Myocyte (in vitro differentiated cells): Measurements from ENCODE around the gene CPB1. TPM values are rescaled to one million over a fixed set of nuclear protein-coding genes. Genes with fewer than 3 reads are reported as not detected.
A peak's percentile ranks its signal among the peaks of the same experiment; 100 is the strongest.
"Not testable (repeated sequence)": the region's sequence is repeated elsewhere in the genome, so short reads cannot be mapped to it uniquely, and the experiment has no call there.

Experiments used
- DNase-seq: peaks from one replicate; pipeline ENCODE4 v3.0.0-alpha.2; 2012; ENCODE audit warnings: low read depth
- polyA plus RNA-seq: library from polyadenylated mRNA; unstranded; fragments of >200 nt; gene quantifications from one replicate; pipeline ENCODE4 v1.2.1, GENCODE V29; 2012; ENCODE audit warnings: missing spikeins
- total RNA-seq: library from RNA; depleted of rRNA; stranded (reverse); fragments of >200 nt; gene quantifications from 2 replicates; pipeline ENCODE4 v1.2.3, GENCODE V29; 2014

CPB1 gene
- 0.56 and 0.57 TPM in 2 replicates for total RNA-seq
- polyA plus RNA-seq: 0.15 TPM

DNA sequence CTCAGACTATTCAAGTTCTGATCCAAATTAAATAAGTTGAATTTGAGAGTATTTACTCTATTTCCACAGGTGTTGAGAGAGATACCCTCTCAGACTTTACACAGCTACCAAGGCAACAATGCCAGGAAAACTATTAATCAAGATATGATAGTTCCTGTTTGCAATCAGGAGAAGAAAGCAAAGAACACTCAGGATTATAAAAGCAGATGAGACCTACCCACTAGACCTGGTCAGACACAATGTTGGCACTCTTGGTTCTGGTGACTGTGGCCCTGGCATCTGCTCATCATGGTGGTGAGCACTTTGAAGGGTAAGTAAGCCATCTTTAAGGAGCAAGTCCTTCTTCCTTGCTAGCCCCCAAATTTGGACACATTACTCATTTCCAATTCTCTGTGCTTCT is at the start of gene CPB1:
Gene CPB1, plus strand, starts transcription at position 227 of the 400 bp plus-strand sequence. Its CDS starts 13 bp downstream, at position 240.
- DNase-seq: no peak

DNA sequence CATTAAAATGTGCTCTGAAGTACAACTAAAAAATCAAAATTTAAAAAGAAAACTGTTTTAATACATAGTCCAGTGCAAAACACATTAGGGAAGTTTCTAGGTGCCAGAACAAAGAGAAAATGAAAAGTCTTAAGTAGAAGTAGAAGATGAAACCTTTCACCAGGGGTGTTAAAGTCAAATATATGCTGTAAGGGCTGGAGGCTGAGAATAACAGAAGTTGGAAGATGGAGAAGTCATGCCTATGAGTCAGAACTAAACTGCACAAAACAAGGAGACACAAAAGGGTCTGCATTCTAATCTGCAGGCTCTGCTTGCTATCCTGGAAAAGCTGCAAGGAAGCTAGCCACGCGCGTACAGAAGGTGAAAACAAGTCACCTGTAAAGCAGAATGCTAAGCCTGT is 48.7 kb upstream of the CPB1 start:
- DNase-seq: no peak

DNA sequence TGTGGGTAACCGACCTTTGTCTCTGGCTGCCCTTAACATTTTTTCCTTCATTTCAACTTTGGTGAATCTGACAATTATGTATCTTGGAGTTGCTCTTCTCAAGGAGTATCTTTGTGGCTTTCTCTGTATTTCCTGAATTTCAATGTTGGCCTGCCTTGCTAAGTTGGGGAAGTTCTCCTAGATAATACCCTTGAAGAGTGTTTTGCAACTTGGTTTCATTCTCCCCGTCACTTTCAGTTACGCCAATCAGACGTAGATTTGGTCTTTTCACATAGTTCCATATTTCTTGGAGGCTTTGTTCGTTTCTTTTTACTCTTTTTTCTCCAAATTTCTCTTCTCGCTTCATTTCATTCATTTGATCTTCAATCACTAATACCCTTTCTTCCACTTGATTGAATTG is 42.6 kb upstream of the CPB1 start:
- not testable (repeated sequence) for DNase-seq

DNA sequence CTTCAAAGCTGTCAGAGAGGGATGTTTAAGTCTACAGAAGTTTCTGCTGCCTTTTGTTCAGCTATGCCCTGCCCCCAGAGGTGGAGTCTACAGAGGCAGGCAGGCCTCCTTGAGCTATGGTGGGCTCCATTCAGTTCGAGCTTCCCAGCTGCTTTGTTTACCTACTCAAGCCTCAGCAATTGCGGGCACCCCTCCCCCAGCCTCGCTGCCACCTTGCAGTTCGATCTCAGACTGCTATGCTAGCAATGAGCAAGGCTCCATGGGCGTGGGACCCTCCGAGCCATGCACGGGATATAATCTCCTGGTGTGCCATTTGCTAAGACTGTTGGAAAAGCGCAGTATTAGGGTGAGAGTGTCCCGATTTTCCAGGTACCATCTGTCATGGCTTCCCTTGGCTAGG is 41.5 kb upstream of the CPB1 start:
- DNase-seq: not testable (repeated sequence)

DNA sequence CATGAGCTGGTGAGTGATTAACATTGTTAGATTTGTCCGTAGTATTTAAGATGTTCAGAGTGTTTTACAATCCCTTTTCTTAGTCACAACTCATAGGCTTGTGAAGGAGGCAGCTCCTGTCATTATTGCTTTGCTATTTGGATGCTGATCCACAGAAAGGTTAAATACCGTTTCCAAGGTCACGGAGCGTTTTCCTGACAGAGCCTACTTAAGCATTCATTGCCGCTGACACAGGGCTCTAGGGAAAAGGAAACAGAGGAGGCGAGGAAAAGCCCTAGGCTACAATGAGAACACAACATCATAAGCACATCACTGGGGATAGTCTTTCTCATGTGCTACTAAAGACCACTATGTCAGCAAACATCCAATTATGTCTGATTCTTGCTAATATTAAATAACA is 38.5 kb upstream of the CPB1 start:
- DNase-seq: peak; percentile 65

DNA sequence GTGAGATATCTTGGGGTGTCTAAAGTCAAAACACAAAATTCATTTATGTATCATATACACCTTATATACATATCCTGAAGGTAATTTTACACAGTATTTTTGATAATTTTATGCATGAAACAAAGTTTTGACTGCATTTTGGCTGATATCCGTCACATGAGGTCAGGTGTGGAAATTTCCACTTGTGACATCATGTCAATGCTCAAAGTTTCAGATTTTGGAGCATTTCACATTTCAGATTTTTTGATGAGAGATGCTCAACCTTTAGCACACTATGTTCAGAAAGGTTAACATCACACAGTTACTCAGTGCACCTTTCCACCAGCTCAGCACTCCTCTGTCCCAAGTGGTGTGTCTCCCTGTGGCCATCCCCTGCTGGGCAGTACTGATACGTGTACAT is 37.7 kb upstream of the CPB1 start:
- no peak for DNase-seq

DNA sequence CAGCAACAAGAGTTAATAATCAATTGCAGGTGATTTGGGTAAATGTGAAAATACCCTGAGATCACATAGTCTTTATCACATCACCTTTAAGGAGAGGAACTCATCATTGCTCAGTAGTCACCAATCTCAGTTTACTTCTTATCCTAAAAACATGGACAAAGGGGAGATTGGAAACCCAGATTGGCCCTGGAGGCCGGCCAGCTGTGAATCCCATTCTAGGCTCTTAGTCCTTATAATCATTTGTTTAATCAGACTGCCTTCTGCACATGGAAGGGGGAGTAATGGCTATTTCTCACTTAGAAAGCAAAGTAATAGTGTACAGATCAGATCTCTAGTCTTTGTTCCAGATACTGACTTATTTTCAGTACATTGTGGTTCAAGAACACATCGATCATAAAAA is 37.2 kb upstream of the CPB1 start:
- no peak for DNase-seq

DNA sequence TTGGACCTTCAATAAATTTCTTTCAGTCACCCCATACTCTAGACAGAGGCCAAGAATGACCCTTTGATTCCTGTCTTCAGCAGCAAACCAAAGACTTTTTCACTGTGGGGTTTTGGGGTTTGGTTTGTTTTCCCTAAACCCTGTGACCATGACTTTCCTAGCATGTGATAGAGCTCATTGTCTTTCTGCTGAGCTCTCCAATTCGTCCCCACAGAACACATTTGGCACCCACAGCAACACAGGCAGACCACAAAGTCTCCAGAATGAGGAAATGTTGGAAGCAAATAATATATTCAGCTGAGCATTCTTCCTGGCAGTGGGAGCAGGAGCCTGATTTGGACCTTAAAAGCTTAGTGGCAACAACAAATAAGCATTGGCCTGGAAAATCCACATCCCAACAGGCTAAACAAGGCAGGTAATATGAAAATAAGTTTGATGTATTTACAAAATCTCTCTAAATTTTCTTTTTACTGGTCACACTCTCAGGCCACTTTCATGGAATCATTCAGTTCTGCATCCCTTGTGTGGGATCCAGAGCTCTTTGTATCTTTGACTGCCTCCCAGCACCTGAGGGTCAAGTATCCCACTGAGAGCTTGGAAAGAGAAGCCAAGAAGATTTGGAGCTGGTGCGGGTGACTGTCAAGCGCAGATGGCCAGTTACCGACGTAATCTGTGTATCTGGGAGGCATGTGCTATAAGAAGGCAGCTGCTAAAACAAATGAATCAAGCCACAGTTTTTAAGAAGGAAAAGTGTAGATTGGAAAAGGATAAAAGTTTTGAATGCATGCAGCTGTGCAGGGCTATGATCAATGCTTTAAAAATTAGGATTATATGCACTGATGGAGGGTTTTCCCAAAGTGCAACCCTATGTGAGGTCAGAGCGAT is 36.5 kb upstream of the CPB1 start:
- peak; percentile 91 for DNase-seq

DNA sequence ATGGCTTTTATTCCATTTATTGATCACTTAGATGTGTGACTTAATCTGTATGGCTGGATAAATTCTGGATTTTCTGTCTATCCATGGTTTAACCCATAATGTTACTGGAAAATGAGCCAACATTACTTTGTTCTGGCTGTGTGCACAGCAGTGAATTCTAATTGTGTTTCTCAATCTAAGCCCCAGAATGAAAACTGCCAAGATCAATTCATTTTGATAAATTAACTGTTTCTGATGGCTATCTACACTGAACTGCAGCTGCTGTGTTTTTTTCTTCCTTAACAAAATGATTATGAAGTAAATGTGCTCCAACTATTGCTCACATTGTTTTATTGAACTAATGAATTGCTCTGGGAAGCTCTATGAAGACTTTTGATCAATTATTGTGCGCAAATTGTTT is 35.7 kb upstream of the CPB1 start:
- no peak for DNase-seq

DNA sequence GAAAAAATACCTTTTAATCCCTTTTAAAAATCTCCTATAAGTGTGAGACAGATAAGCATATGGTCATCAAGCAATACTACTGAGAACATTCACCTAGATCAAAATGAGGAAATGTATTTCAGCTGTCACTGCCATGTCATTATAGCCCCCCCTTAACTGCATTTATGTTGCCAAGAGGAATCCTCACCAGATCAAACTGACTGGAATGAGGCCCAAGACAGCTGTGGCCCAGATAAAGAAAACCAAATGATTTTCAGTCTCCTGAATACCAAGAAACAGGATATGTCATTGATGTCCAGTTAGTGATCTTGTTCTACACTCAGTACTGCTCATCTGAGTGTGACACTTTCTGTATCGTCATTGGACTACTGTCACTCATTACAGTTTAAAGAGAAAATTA is 35.1 kb upstream of the CPB1 start:
- peak; percentile 44 for DNase-seq

DNA sequence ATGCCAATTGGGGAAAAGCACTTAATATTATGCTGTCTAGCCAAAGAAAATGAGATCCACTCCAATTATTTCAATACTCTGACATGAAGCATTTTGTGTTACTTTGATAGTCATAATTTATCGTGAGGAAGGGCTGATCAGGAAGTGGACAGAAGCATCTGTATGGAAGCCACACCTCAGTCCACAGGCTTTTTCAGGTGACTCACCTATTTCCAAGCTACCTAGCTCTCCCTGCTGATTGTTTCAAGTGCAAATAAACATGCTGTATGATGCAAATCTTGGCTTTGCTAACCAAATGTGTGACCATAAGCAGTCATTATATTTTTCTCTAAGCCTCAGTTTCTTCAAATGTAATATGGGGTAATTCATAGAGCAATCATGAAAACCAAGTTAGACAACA is 30.8 kb upstream of the CPB1 start:
- no peak for DNase-seq

DNA sequence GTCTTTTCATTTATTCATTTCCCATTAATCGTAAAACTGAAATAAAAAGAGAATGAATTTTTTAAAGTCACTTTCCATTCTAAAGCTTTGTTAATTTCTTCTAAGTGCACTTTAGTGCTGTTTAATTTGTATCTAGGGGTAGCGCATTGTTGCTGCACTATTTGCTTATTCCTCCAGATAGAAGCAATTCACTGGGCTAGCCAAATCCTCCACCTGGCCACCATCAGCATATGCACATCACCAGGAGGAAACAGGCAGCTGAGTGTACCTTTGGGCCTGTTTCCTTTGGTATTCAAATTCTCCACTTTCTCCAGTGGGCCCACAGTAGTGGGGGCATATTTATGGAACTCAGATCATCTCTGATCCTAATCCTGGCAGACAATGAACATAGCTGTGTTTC is 29.8 kb upstream of the CPB1 start:
- no peak for DNase-seq

DNA sequence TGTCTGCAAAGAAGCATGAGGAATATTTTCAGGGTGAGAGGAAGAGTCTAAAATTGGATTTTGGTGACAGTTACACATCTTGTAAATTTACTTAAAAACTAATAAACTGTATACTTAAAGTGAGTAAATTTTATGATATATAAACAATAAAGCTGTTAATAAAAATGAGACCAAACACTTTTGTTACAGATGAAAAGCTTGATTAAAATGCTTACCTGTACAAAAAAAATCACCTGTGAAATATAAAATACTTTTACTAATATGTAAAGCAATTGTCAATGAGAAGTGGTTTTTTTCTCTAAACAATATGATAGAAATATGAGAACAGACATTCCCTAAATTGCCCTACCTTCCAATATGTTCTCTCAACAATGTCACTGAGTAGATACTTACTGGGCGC is 27.2 kb upstream of the CPB1 start:
- DNase-seq: no peak

DNA sequence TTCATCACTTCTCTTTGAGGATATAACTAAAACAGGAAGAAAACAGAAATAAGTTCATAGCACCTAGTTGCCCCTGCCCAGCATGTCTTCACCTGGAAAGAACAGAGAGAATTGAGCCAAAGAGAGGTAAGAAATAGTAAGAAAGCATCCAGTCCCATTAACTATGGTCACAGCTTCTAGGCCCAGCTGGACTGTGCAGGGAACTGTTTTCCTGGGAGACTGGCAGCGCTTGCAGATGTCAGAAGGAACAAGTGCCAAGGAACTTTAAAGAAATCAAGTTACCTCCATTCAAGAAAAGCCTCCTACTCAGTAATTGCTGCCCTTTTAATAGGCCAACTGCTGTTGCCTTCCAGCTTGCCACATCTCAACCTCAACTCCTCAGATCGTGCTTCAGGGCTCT is 17.8 kb upstream of the CPB1 start:
- DNase-seq: no peak

DNA sequence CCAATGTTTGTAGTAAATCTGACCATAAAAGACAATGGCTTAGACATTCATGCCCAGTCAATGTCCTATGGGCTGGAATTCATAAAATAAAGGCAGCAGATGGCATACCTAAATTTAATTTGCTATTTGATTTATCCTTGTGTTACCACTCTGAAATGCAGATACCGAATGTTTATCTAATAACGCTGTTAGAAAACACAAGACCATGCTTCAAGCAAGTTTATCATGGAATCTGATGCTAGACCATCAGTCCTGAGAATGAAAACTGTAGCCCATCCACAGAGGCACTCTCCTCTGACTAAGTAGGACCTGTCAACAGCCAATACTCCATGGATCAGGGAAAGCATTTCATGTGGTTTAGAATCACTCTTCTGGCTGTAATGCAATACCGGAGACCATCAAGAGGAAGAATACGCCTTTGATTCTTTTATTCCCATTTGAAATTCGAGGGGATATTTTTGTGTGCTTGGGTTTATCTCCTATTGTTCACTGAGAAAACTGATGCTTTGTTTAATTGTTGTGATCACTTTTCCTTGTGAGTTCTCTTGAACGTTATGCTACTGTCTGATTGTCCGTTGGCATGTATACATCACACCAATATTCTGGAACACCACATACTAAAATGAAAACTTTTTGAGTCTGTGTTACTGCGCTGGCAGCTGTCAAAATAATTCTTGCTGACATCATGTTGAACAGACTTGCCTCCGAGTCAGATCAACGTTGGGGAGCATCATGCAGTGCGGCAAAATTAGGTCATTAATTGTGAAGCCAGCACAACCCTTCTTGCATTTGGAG is 12.1 kb upstream of the CPB1 start:
- DNase-seq: peak; percentile 48

DNA sequence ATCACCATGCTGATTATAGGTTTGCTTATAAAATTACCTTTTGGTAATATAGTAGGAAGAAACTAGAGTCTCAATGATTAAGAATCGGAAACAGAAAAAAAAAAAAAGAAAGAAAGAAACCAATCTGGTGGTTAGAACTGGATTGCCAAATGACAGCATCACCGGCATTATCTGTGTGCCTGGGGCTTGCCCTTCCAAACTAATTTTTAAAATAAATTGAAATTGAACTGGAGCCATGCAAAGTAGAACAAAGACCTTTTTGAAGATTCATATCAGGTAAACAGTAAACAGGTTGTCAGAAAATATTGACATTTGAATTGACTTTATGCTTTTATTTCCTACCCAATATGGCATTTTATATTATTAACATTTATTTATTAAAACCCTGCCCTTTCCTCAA is 11.2 kb upstream of the CPB1 start:
- DNase-seq: no peak

DNA sequence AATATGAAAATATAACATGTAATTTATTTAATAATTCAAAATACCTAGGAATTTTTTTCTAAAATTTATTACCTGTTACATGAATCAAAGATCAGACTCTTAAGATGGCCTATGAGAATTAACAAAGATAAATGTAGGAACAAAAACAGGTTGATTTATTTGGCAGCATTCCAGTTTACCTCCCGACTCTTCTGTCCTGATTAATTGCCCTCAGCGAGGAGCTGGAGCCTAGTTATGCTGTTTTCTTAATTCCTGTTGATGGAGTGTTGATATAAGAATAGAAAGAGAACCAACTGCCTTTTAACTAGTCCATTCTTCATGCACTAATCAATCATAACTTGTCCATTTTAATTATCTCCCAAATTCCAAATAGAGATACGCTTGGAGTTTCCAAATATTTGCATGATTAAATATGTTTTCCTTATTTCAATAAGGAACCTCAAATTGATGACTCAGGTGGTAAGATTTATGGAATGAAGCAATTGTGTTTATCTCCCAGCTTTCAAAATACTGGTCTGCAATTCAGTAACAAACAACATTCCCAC is 10.6 kb upstream of the CPB1 start:
- no peak for DNase-seq

DNA sequence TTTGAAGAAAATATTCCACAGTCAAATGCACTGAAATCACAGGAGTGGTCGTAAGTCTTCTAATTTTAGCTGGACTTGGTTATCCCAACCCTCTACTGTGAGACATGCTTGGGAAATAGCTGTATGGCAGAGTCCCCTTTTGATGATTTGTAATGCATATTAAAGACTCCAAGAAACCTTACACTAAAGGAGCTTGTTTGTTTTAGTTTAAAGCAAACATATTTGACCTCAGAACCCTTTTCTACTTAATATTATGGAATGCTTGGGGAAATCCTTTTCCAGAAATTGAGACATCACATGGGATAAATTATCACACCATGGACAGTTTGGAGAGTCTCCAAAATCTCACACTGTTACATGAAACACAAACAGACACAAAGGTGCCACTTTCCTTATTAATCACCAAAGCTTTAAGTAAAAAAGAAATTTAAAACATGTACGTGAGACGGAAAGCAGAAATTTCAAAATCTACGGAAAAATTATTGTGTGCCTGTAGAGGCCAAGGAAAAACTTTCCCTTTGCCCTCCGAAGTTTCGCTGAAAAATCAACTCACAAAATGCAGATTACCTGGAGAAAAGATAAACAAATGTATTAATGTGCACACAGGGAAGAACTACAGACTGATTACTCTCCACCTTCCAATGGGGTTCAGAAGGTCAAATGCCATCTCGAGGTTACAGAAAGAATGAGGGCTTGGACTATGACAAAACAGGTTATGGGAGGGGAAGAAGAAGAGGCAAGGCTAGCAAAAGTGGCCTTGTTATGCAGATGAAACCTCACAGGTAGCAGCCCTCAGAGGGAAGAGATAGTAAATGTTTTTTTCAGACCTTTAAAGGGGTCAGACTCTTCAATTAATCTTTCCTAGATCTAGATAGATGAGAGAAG is 7.0 kb upstream of the CPB1 start:
- DNase-seq: no peak

DNA sequence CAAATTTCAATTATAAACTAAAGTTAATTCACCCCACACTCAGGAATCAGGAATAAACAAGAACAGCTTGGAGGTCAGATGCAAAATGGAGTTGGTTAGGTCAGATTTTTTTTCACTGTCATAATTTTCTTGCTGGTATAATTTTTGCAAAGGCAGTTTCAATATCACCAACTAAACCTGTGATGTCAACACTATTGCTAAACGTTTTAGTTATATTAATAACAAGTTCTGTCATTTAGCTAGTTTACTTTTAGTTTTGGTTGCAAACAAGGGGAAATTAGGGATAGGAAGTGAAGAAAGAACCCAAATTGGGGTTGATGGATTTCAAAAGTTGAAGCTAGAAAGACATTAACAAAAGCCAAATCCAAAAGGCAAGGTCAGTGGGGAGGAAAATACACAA is 4.6 kb upstream of the CPB1 start:
- no peak for DNase-seq

DNA sequence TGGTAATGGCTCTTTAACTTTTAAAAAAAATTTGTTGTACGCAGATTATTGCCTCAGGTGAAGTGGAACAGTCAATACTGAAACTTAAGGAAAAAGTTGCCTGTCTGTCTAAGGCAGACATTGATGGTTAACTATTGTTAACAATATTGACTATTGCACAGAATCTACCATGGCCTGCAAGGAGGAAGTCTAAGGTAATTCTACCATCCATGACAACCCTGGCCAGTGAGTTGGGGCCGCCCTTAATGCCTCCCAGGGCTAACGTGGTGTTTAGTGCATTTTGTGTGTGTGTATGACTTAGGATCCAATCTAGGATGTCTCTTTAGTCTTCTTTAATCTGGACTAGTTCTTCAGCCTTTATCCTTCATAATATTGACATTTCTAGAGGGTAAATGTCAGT is 2.1 kb upstream of the CPB1 start:
- DNase-seq: no peak

DNA sequence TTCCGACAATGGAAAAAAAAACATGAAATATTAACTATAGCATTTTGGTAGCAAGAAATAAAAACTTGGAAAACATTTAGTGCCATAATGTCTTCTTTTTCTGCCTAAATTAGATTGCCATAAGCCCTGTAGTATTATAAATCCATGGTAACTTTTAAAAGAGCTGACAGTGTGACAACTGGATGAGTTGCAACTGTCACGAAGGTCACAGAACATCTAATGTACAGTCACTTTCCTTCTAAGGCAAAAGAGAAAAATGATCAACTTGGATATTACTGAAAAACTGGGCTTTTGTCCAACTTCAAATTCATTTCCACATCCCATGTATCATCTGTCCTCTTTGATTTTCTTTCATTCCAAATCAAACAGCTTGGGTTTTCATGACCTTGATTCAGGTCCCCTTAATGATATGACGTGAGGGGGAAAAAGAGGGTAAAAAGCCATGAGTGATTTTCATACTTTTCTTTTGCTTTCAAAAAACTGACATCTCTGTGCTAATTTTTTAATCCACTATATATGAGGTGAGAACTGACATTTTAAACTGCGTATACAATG is 602 bp downstream of the CPB1 start:
- peak; percentile 6 for DNase-seq
